Sigmoid colon (tissue), 4 donors: ENCODE data around the gene RTN4RL2.

Experiments
- CTCF ChIP-seq, 4 experiments: fragments of 450-650 bp in 3 of 4; fragments of 200-600 bp in 1 of 4; IDR thresholded peaks; one replicate each; pipeline ENCODE4 v1.5.1; 2016 to 2019; ENCODE audit warnings: antibody characterized with exemption in 4 of 4, mild to moderate bottlenecking in 3 of 4, moderate library complexity in 2 of 4
- EP300 ChIP-seq, 4 donors: sonication (generic); formaldehyde crosslinking; IDR thresholded peaks; one replicate each; pipeline ENCODE4 v1.6.1; 2017; ENCODE audit warnings: antibody characterized with exemption in 4 of 4
- POLR2A ChIP-seq, 2 donors: fragments of 450-650 bp; IDR thresholded peaks; one replicate each; pipeline ENCODE4 v1.6.1; 2016; ENCODE audit warnings: antibody characterized with exemption in 2 of 2, mild to moderate bottlenecking in 2 of 2, moderate library complexity in 2 of 2
- POLR2AphosphoS5 ChIP-seq, 4 donors: sonication (generic); formaldehyde crosslinking; IDR thresholded peaks; one replicate each; pipeline ENCODE4 v1.6.1; 2017; ENCODE audit warnings: antibody characterized with exemption in 4 of 4

GRCh38 chr11:57414612-57415212 lies 45.6 kb upstream of the RTN4RL2 start:
- TF ChIP-seq CTCF (IDR thresholded peaks at IDR 0.05) (no peak), POLR2A (IDR thresholded peaks at IDR 0.05) (no peak), POLR2AphosphoS5 (IDR thresholded peaks at IDR 0.05) (no peak), EP300 (IDR thresholded peaks at IDR 0.05) (no peak)
